Dermis microvascular lymphatic vessel endothelial cell (primary cell): ENCODE data around the gene RSBN1L. TPM values are rescaled to one million over a fixed set of nuclear protein-coding genes. Genes with fewer than 3 reads are reported as not detected.
A peak's percentile ranks its signal among the peaks of the same experiment; 100 is the strongest.
"Not testable (repeated sequence)": the region's sequence is repeated elsewhere in the genome, so short reads cannot be mapped to it uniquely, and the experiment has no call there.

Experiments used
- DNase-seq, 2 donors: peaks; one replicate each; pipeline versions ENCODE4 v3.0.0 to v3.0.0-alpha.2; 2010; ENCODE audit warnings: low read depth in 2 of 2
- total RNA-seq: library from RNA; depleted of rRNA; stranded (reverse); fragments of >200 nt; gene quantifications from 2 replicates; pipeline ENCODE4 v1.2.1, GENCODE V29; 2014

The RSBN1L gene
- total RNA-seq, 1 donor from 2014 or later, result 10.4 TPM

- DNase-seq, result no peak
These were observed 9.0 kb upstream of the RSBN1L start for GRCh38 chr7:77687100-77687746.

GRCh38 chr7:77687747-77688144, 8.5 kb upstream of the RSBN1L start:
- no peak for DNase-seq

GRCh38 chr7:77690289-77690688, 6.0 kb upstream of the RSBN1L start:
- no peak for DNase-seq

- no peak for DNase-seq
These were observed 4.3 kb upstream of the RSBN1L start for GRCh38 chr7:77691892-77692491.

DNA sequence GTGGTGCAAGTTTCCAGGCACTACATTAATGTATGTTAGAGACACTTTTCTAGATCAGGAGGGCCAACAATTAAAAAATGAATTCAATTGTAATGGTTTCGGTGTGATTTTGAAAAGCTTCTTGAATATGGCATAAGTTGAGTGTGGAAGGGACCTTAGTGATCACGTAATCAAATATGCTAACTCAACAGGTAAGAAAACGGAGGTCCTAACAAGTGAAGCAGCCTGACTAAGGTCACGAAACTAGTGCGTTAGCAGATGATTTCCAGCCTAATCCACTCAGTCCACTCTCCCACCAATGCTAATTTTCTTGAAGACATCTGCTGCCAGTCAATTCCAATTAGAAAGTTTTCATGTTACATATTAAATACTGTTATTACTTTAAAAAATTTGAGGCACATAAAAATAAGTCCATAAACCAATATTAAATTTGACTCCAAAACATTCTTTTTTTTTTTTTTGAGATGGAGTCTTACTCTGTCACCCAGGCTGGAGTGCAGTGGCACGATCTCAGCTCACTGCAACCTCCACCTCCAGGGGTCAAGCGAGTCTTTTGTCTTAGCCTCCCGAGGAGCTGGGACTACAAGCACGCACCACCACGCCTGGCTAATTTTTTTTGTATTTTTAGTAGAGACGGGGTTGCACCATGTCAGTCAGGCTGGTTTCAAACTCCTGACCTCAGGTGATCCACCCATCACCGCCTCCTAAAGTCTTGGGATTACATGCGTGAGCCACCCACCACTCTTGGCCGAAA, 2.3 kb upstream of the RSBN1L start:
- no peak for DNase-seq

- DNase-seq, result peak; percentile 16 to 65
These were observed 630 bp downstream of the RSBN1L start for GRCh38 chr7:77696643-77697534.

DNA sequence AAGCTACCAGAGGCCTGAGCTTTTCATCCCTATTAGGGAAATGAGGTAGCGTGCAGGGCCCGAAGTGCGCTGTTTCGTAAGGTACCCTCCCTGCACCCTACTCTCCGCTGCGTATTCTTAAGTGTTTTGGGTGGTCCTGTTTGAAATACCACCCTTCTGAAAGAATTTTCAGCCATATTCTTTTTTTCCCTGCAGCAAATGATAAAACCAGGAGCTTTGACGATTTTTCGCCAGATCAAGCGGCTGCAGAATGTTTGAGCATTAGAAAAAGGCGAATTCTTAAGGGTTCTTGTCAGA, 1.2 kb downstream of the RSBN1L start:
- DNase-seq, result no peak

GRCh38 chr7:77698042-77698625, 1.9 kb downstream of the RSBN1L start:
- no peak for DNase-seq

GRCh38 chr7:77699056-77699455, 2.8 kb downstream of the RSBN1L start:
- DNase-seq, result no peak

GRCh38 chr7:77702513-77702912, 6.3 kb downstream of the RSBN1L start:
- DNase-seq, result no peak

GRCh38 chr7:77702968-77703472, 6.8 kb downstream of the RSBN1L start:
- DNase-seq, result no peak

DNA sequence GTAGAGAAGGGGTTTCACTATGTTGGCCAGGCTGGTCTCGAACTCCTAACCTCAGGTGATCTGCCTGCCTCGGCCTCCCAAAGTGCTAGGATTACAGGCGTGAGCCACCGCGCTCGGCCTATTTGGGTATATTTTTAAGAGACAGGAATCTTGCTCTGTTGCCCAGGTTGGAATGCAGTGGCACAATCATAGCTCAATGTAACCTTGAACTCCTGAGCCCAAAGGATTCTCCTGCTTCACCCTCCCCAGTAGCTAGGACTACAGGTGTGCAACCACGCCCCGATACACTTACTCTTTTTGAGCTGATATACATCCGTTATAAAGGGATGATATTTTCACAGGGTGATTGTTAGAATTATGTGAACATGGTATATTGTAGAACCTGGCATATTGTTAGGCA, 7.4 kb downstream of the RSBN1L start:
- not testable (repeated sequence) for DNase-seq

DNA sequence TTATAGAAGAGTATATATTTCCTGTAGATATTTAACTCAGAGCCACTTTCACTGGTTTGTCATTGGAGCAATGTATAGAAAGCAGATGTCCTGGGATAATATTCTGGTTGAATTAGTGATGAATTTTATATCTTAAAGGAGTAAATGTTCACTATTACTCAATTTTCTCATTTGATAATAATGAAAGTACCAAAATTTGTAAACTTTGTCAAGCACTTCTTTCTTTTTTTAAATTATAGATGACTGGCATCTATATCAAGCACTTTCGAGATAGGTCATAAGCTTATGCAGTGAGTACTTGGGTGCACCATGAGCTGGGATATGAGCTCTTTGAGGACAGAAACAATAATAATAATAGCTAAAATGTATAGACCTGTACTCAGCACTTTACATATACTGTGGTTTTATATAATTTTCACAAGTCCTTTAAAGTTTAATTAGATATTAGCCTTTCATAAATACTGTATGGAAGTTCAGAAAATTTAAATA, 11.3 kb downstream of the RSBN1L start:
- DNase-seq, result no peak

DNA sequence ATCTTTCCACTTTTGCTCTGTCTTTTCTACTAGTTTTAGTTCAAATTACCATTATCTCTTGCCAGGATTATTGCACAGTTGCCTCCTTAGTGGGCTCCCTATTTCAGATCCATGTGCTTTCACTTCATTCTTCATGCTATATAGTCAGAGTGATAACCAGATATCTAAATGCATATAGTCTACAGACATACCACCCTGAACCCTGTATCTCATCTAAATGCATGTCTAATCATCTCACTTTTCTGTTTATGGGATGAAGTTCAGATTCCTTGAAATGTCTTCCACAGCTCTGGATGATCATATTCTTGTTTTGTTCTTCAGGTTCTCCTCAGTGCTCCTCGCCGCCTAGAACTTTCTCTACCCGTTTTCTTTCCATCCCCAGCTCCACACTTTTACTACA, 13.8 kb downstream of the RSBN1L start:
- DNase-seq, result no peak

- no peak for DNase-seq
These were observed 14.6 kb downstream of the RSBN1L start for GRCh38 chr7:77710861-77711260.

DNA sequence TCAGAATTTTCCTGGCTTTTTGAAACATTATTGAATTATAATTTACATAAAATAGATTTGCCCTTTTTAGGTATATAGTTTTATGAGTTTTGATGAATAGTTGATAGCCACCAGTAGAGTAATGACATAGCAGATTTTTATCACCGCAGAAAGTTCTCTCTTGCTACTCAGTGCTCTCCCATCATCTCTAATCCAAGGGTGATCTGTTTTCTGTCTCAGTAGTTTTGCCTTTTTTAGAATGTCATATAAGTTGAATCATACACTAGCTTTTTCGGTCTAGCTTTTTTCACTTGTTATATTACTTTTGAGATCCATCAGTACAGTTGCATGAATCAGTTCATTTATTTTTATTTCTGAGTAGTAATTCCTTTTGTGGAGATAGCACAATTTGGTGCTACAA, 17.9 kb downstream of the RSBN1L start:
- no peak for DNase-seq

DNA sequence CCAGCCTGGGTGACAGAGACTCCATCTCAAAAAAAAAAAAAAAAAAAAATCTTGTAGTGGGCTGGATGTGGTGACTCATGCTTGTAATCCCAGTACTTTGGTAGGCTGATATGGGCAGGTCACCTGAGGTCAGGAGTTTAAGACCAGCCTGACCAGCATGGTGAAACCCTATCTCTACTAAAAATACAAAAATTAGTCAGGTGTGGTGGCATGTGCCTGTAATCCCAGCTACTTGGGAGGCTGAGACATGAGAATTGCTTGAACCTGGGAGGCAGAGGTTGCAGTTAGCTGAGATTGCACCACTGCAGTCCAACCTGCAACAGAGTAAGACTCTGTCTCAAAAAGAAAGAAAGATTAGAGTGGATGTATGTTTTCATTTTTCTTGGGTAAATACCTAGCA, 18.7 kb downstream of the RSBN1L start:
- not testable (repeated sequence) for DNase-seq

- no peak for DNase-seq
These were observed 20.5 kb downstream of the RSBN1L start for GRCh38 chr7:77716804-77717203.

- DNase-seq, result not testable (repeated sequence)
These were observed 21.3 kb downstream of the RSBN1L start for GRCh38 chr7:77717566-77717965.

GRCh38 chr7:77727527-77727926, 31.3 kb downstream of the RSBN1L start:
- DNase-seq, result no peak
